Right lung (tissue), 5 donors: ENCODE data around the gene TBC1D16. TPM values are rescaled to one million over a fixed set of nuclear protein-coding genes. Genes with fewer than 3 reads are reported as not detected.

ENCODE experiments used
- DNase-seq, 2 donors: peaks; one replicate each; pipeline ENCODE4 v3.0.0-alpha.2; 2013
- polyA plus RNA-seq, 5 donors: library from polyadenylated mRNA; unstranded; fragments of 120-200 nt; gene quantifications; one replicate each; pipeline versions ENCODE4 v1.2.1 to v1.2.3, GENCODE V29; 2013; ENCODE audit warnings: inconsistent platforms in 1 of 5, low replicate concordance in 1 of 5; ENCODE audit not compliant: insufficient read length in 5 of 5, insufficient read depth in 1 of 5

TBC1D16 gene
- polyA plus RNA-seq, 5 donors: 19.0 to 36.4 (median 25.2) TPM

DNA sequence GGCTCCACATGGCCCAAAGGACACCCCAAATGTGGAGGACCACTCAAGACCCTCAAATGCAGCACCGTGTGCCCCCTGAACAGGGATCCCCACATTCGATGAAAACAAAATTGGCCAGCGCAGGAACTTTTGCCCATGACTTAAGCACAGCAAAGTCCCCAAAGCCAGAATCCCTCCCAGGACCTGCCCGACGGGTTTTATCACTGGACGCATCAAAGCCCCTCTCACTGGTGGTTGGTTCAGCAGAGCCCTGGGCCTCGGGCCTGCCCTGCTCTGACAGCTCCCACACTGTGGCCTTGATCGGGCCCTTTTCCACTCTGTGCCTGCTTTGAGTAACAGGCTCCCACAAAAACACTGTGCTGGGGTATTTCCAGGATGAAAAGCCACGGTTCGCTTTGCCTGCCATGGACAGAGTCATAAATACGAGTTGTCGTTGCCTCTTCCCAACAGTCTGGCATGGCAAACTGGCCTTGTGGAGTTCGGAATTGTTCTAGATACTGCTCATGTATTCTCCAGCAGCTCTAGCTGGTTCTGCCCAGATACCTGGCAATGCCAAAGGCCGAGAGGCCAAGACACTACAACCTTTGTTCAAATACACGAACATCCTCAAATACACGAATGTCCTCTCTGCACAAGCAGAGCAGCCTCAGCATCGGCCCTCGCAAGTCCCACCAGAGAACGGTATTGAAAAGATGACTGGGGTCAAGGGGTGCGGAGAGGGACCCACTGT lies 46.4 kb downstream of the TBC1D16 start:
- no peak for DNase-seq

DNA sequence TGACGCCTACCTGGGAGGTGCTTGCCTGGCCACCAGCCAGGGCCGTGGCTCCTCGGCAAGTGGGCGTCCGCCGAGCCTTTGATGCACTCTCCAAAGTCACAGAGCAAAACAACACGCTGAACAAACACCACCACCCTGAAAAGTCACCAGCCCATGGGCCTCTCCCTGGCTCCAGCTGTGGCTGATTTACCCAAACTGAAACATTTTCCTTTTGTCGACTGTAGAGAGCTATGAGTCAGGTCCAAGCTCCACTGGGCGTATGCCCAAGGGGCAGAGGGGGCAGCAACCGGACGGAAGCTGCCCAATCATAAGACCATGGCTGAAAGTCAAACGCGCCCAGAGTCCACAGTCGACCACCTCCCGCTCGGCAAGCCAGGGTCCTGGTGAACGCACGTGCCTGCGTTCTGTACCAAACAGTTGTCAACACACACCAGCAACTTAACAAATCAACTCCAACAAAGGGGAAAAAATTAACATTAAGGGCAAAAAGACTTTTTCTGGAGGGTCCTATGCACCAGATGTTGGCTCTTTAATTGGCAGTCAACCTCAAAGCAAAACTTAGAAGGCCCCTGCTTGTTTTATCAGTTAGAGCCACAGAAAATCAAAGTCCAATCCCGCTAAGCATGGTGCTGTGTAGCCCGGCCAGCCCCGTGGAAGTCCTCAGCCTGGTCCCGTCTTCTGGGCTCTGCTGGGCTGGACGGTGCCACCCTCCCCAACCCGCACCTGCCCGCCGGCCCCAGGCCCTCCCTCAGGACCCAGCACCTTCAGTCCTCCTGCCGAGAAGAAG lies 47.3 kb downstream of the TBC1D16 start:
- peak in 1 of 2 donors; percentile 47 for DNase-seq

- DNase-seq: no peak
Measured at GRCh38 chr17:79987935-79988184, 47.8 kb downstream of the TBC1D16 start.

GRCh38 chr17:79987187-79987934 lies 48.3 kb downstream of the TBC1D16 start:
- DNase-seq: no peak

GRCh38 chr17:79986411-79987186 lies 49.1 kb downstream of the TBC1D16 start:
- DNase-seq: peak; percentile 76 to 82

GRCh38 chr17:79985943-79986391 lies 49.7 kb downstream of the TBC1D16 start:
- DNase-seq: no peak

- DNase-seq: no peak
Measured at GRCh38 chr17:79985361-79985942, 50.2 kb downstream of the TBC1D16 start.

GRCh38 chr17:79984877-79985276 lies 50.8 kb downstream of the TBC1D16 start:
- no peak for DNase-seq

- no peak for DNase-seq
Measured at GRCh38 chr17:79984045-79984840, 51.4 kb downstream of the TBC1D16 start.

GRCh38 chr17:79983456-79983855 lies 52.2 kb downstream of the TBC1D16 start:
- DNase-seq: no peak

DNA sequence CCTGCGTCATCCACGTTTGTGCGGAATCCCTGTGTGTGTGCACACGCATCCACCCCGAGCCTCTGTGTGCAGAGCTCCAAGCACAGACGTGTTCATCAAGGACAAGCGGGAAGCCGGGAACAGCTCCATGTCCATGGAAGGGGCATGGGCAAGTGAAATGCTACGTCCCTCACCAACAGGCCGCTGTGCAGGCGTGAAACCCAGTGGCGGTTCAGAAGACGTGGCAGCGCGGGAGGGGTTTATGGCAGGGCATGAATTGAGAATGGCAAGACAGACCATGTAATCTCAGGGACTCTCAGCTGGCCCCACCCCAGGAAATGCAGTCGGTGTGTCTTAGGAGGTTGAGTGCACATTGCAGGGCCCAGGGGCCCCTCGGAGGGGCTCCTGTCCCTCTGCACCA lies 52.7 kb downstream of the TBC1D16 start:
- no peak for DNase-seq

- no peak for DNase-seq
Measured at GRCh38 chr17:79981661-79982101, 54.0 kb downstream of the TBC1D16 start.

- DNase-seq: no peak
Measured at GRCh38 chr17:79981090-79981489, 54.6 kb downstream of the TBC1D16 start.

DNA sequence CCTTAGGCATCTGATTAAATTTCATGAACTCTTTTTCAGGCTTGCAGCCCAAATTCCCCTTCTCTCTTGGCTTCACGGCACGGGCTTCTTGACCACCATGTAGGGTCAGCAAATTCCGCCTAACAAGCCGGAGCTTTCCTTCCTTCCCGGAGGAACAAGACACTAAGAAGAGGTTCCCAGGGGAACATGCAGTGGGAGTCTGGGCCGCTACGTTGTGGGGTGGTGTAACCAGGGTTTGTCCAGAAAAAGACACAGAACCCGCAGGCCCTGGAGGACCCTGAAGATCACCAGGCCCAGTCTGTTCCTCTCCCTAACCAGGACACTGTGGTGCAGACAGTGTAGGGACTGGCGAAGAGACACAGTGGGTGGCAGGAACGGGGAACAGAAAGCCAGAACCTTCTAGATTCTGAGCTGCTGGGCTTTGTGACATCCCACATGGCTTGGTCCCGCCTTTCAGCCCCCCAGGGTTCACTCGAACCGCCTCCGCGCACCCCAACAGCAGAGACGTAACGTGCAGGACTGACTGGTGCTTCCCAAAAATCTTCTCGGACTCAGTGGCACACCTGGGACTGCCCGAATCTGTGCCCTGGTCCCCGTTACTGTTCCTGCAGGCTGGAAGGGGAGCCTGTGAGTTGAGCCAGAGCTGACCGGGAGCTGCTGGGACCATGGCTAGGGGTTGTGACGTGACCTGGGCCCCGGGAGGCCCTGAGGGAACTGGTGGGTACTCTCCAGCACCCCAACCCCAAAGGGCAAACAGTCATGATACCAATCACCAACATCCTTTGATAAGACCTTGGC lies 55.2 kb downstream of the TBC1D16 start:
- no peak for DNase-seq

GRCh38 chr17:79979816-79980215 lies 55.9 kb downstream of the TBC1D16 start:
- no peak for DNase-seq

DNA sequence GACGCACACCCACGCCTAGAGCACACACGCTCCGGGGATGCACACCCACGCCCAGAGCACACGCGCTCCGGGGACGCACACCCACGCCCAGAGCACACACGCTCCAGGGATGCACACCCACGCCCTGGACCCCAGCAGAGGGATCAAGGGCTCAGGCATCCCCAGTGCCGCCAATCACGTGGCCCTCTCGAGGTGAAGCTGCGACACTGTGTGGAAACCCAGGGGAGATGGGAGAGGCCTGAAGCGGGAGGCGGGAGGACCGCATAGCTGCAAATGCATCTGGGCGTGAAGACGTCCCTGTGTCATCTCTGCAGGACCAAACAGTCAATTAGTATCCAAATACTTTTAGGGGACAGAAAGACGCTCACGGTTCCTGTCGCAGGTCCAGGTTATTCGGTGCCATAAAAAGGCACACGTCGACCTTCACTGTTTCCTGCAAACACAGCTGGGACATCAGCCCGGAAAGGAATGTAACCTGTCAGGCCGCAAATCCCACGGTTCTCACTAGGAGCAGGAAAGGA lies 56.4 kb downstream of the TBC1D16 start:
- no peak for DNase-seq

GRCh38 chr17:79978548-79978855 lies 57.2 kb downstream of the TBC1D16 start:
- no peak for DNase-seq

GRCh38 chr17:79977708-79978547 lies 57.7 kb downstream of the TBC1D16 start:
- DNase-seq: no peak

DNA sequence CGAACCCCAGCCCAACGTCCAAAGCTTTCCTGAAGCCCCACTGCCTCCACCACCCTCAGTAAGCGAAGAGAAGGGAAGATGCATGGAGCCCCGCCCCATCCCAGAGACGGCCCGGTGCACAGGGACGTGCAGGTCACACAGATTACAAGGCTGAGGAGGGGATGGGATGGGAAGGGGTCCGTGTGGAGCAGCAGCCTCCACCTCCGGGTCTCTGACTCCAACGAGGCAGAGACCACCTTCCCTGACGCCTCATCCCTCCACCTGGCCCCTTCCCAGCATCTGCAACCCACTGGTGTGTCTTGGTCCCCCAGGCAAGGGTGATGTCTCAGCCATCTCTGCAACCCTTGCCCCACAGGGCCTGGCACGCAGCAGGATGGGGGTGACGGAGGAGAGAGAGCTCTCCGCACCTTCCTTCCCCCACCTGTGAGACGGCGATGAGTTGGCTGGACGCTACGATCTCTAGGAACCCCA lies 58.5 kb downstream of the TBC1D16 start:
- no peak for DNase-seq
